HEK293 (cell line): ENCODE data around the gene MAML3.

Experiments used
- CTCF ChIA-PET: fragments of 350-600 bp; formaldehyde crosslinking; extraction: SDS; loops from one replicate; lab custom pipeline; 2021; ENCODE audit warnings: antibody characterized with exemption; lab: Yijun Ruan, JAX
- POLR2A ChIA-PET: fragments of 300-600 bp; formaldehyde crosslinking; extraction: SDS; loops from one replicate; lab custom pipeline; 2020; ENCODE audit warnings: antibody characterized with exemption, inconsistent platforms; lab: Yijun Ruan, JAX
- H3K27ac ChIP-seq: fragments of 200-500 bp; sonication (Bioruptor generic); 2 replicates; pipeline ENCODE4 v1.5.1; 2014; ENCODE audit warnings: low read depth, low read length, control low read depth, inconsistent platforms; ENCODE audit errors: extremely low read depth
- H3K36me3 ChIP-seq, 2 experiments: fragments of 200-500 bp in 1 of 2; sonication (Bioruptor generic) in 1 of 2; 1 replicate in 1 of 2; 2 replicates in 1 of 2; pipeline ENCODE4 v1.5.1; 2014 to 2017; ENCODE audit warnings: inconsistent platforms in 2 of 2, low read length in 2 of 2; ENCODE audit not compliant: control insufficient read depth in 2 of 2, insufficient read depth in 1 of 2
- H3K4me1 ChIP-seq: fragments of 200-500 bp; sonication (Bioruptor generic); 2 replicates; pipeline ENCODE4 v1.5.1; 2014; ENCODE audit warnings: mild to moderate bottlenecking, low read length, inconsistent platforms; ENCODE audit not compliant: control insufficient read depth, insufficient read depth
- H3K4me3 ChIP-seq: 2 replicates; pipeline ENCODE4 v1.5.1; 2011; ENCODE audit warnings: low read depth, mild to moderate bottlenecking, control low read depth, low read length, moderate library complexity
- H3K9me3 ChIP-seq: fragments of 200-500 bp; sonication (Bioruptor generic); 2 replicates; pipeline ENCODE4 v1.5.1; 2014; ENCODE audit warnings: low read depth, low read length, inconsistent platforms; ENCODE audit not compliant: control insufficient read depth, insufficient read depth
- HOXD13 ChIP-seq: sonication (generic); formaldehyde crosslinking; IDR thresholded peaks from 2 replicates; pipeline ENCODE4 v1.8.0; 2022; ENCODE audit warnings: missing genetic modification reagents, borderline replicate concordance
- PRDM4 ChIP-seq: fragments of 450-650 bp; formaldehyde crosslinking; IDR thresholded peaks from 2 replicates; pipeline ENCODE4 v1.5.1; 2017; ENCODE audit warnings: missing biosample characterization, missing genetic modification characterization
- SCRT1 ChIP-seq: fragments of 450-650 bp; formaldehyde crosslinking; IDR thresholded peaks from 2 replicates; pipeline ENCODE4 v1.5.1; 2016; ENCODE audit warnings: missing biosample characterization, missing genetic modification characterization, borderline replicate concordance
- SP7 ChIP-seq: fragments of 450-650 bp; formaldehyde crosslinking; IDR thresholded peaks from 2 replicates; pipeline ENCODE4 v1.5.1; 2016; ENCODE audit warnings: missing biosample characterization, missing genetic modification characterization
- ZFP3 ChIP-seq: fragments of 450-650 bp; formaldehyde crosslinking; IDR thresholded peaks from 2 replicates; pipeline ENCODE4 v1.5.1; 2016; ENCODE audit warnings: low read depth, missing biosample characterization, missing genetic modification characterization
- ZNF214 ChIP-seq: fragments of 450-650 bp; formaldehyde crosslinking; IDR thresholded peaks from 2 replicates; pipeline ENCODE4 v1.5.1; 2017; ENCODE audit warnings: missing biosample characterization, mild to moderate bottlenecking, missing genetic modification characterization, borderline replicate concordance
- ZNF311 ChIP-seq: fragments of 450-650 bp; formaldehyde crosslinking; IDR thresholded peaks from 2 replicates; pipeline ENCODE4 v1.5.1; 2017; ENCODE audit warnings: missing biosample characterization, missing genetic modification characterization, borderline replicate concordance
- ZNF362 ChIP-seq: fragments of 450-650 bp; formaldehyde crosslinking; IDR thresholded peaks from 2 replicates; pipeline ENCODE4 v1.5.1; 2016; ENCODE audit warnings: missing biosample characterization, missing genetic modification characterization
- ZNF426 ChIP-seq: fragments of 450-650 bp; formaldehyde crosslinking; IDR thresholded peaks from 2 replicates; pipeline ENCODE4 v1.5.1; 2017; ENCODE audit warnings: missing biosample characterization, missing genetic modification characterization, mild to moderate bottlenecking, inconsistent platforms, moderate library complexity
- ZNF501 ChIP-seq: fragments of 450-650 bp; formaldehyde crosslinking; IDR thresholded peaks from 2 replicates; pipeline ENCODE4 v1.5.1; 2016; ENCODE audit warnings: missing biosample characterization, missing genetic modification characterization
- ZNF513 ChIP-seq: fragments of 450-650 bp; IDR thresholded peaks from 2 replicates; pipeline ENCODE4 v1.5.1; 2018; ENCODE audit warnings: missing biosample characterization, missing genetic modification characterization
- ZNF548 ChIP-seq: fragments of 450-650 bp; formaldehyde crosslinking; IDR thresholded peaks from 2 replicates; pipeline ENCODE4 v1.5.1; 2016; ENCODE audit warnings: missing biosample characterization, missing genetic modification characterization
- ZNF596 ChIP-seq: fragments of 450-650 bp; IDR thresholded peaks from 2 replicates; pipeline ENCODE4 v1.5.0; 2018; ENCODE audit warnings: missing biosample characterization, mild to moderate bottlenecking, missing genetic modification characterization, moderate library complexity
- ZNF600 ChIP-seq: fragments of 450-650 bp; formaldehyde crosslinking; IDR thresholded peaks from 2 replicates; pipeline ENCODE4 v1.5.1; 2016; ENCODE audit warnings: missing biosample characterization, missing genetic modification characterization
- ZNF629 ChIP-seq: fragments of 450-650 bp; formaldehyde crosslinking; IDR thresholded peaks from 2 replicates; pipeline ENCODE4 v1.5.1; 2017; ENCODE audit warnings: missing biosample characterization, missing genetic modification characterization
- ZNF639 ChIP-seq: fragments of 450-650 bp; formaldehyde crosslinking; IDR thresholded peaks from 2 replicates; pipeline ENCODE4 v1.5.1; 2016; ENCODE audit warnings: missing biosample characterization, missing genetic modification characterization
- ZNF645 ChIP-seq: fragments of 450-650 bp; formaldehyde crosslinking; IDR thresholded peaks from 2 replicates; pipeline ENCODE4; 2016; ENCODE audit warnings: missing biosample characterization, missing genetic modification characterization
- ZNF658 ChIP-seq: fragments of 450-650 bp; formaldehyde crosslinking; IDR thresholded peaks from 2 replicates; pipeline ENCODE4; 2016; ENCODE audit warnings: missing biosample characterization, missing genetic modification characterization

MAML3 gene

GRCh38 chr4:140061659-140062289 is 92.2 kb downstream of the MAML3 start:
- no peak for TF ChIP-seq SP7 (tag by site-specific recombination)
- TF ChIP-seq ZNF311 (tag by site-specific recombination), result no peak
- CTCF ChIA-PET, result interaction anchor here (0.5 kb wide), 1 partner anchor 9 kb away, joined by 3 read pairs; no protein-coding TSS in a partner anchor
- POLR2A ChIA-PET, result no interaction called here
- H3K4me1 ChIP-seq, result 0 out of 2 replicates have a peak, but pooled peaks cover 2% of the 10 kb centered on the region
- no peaks in the 10 kb centered on the region for H3K9me3 ChIP-seq
- no peak overlapping the region for H3K4me3 ChIP-seq
- no peaks in the 10 kb centered on the region for H3K36me3 ChIP-seq
- no peak overlapping the region for H3K27ac ChIP-seq

GRCh38 chr4:140061194-140061593 is 92.8 kb downstream of the MAML3 start:
- H3K4me1 ChIP-seq, result 0 out of 2 replicates have a peak, but pooled peaks cover 2% of the 10 kb centered on the region
- H3K36me3 ChIP-seq, result no peaks in the 10 kb centered on the region
- no peaks in the 10 kb centered on the region for H3K9me3 ChIP-seq
- ChIA-PET CTCF (no interaction called here), POLR2A (no interaction called here)
- no peak overlapping the region for H3K4me3 ChIP-seq
- TF ChIP-seq ZNF426 (tag by site-specific recombination), result no peak
- TF ChIP-seq ZNF596 (tag by site-specific recombination), result no peak
- no peak for TF ChIP-seq ZNF214 (tag by site-specific recombination)
- TF ChIP-seq ZFP3 (tag by site-specific recombination), result no peak
- TF ChIP-seq ZNF501 (tag by site-specific recombination), result no peak
- no peak for TF ChIP-seq ZNF513 (tag by site-specific recombination)
- no peak for TF ChIP-seq ZNF658 (tag by site-specific recombination)
- no peak for TF ChIP-seq PRDM4 (tag by site-specific recombination)
- TF ChIP-seq HOXD13 (CRISPR knock-in tag), result no peak
- TF ChIP-seq SCRT1 (tag by site-specific recombination), result no peak
- no peak for TF ChIP-seq ZNF548 (tag by site-specific recombination)
- TF ChIP-seq ZNF362, result no peak
- no peak for TF ChIP-seq ZNF639 (tag by site-specific recombination)
- no peak for TF ChIP-seq ZNF629 (tag by site-specific recombination)
- no peak for TF ChIP-seq ZNF645 (tag by site-specific recombination)
- no peak for TF ChIP-seq ZNF600 (tag by site-specific recombination)
- H3K27ac ChIP-seq, result no peak overlapping the region
